ENCODE data around the gene GRIK5.

- no peak for TF ChIP-seq ZNF274 (IDR thresholded peaks at IDR 0.05; ENCODE audit: low read depth, low read length)
- TF ChIP-seq YY1 (IDR thresholded peaks at IDR 0.05; ENCODE audit: insufficient read depth, insufficient read length) = no peak
- no peak for TF ChIP-seq SUZ12 (IDR thresholded peaks at IDR 0.05; ENCODE audit: extremely low read depth, insufficient read depth, insufficient read length)
These were observed 85.0 kb downstream of the GRIK5 start for GRCh38 chr19:41984961-41985360.

All from NT2/D1 (cell line).